K562 (cell line): ENCODE results near the gene STARD8.

Experiments used
- DPF2 ChIP-seq: fragments of 450-650 bp; IDR thresholded peaks from 2 replicates; pipeline ENCODE4 v1.6.1; 2016
- MAFK ChIP-seq: IDR thresholded peaks from 2 replicates; pipeline ENCODE4 v1.6.1; 2011; ENCODE audit warnings: low read length, improper control_type of control experiment
- POLR2A ChIP-seq: fragments of 450-650 bp; conservative IDR thresholded peaks from 2 replicates; pipeline ENCODE4 v1.6.1; 2016

GRCh38 chrX:68731254-68731653, 83.8 kb downstream of the STARD8 start:
- TF ChIP-seq POLR2A (no peak), MAFK (no peak), DPF2 (no peak)
